Pancreas (tissue), 10 donors: Measurements from ENCODE around the gene HTT. TPM values are rescaled to one million over a fixed set of nuclear protein-coding genes. Genes with fewer than 3 reads are reported as not detected.

Experiments used
- ATAC-seq, 4 donors: fragments of 200-7000 bp; cut with Tn5 transposase; one replicate each; pipeline versions ENCODE4 v1.8.0 to v1.9.1; 2020; ENCODE audit warnings: mild to moderate bottlenecking in 4 of 4, moderate library complexity in 4 of 4
- DNase-seq, 6 donors: peaks; one replicate each; pipeline ENCODE4 v3.0.0-alpha.2; 2020
- FAIRE-seq: peaks from 2 replicates; lab custom pipeline; 2012; peaks lifted over from hg19 to GRCh38; lab: Jason Lieb, UNC
- H3K27ac ChIP-seq, 4 donors: fragments of 200-600 bp; sonication (generic); 1 replicate in 3 of 4; 2 replicates in 1 of 4; pipeline versions ENCODE4 v1.5.0 to v1.8.0; 2020
- H3K27me3 ChIP-seq, 4 donors: fragments of 200-600 bp; one replicate each; pipeline ENCODE4 v1.8.0; 2021
- H3K36me3 ChIP-seq, 3 donors: fragments of 200-600 bp; sonication (generic) in 1 of 3; one replicate each; pipeline versions ENCODE4 v1.5.0 to v1.8.0; 2020 to 2021
- H3K4me1 ChIP-seq, 3 donors: fragments of 200-600 bp; one replicate each; pipeline ENCODE4 v1.8.0; 2021
- H3K4me3 ChIP-seq, 4 donors: fragments of 200-600 bp; sonication (generic) in 2 of 4; one replicate each; pipeline versions ENCODE4 v1.5.0 to v1.8.0; 2020 to 2021
- H3K9me3 ChIP-seq, 4 donors: fragments of 200-600 bp; one replicate each; pipeline ENCODE4 v1.8.0; 2021
- CTCF ChIP-seq, 4 donors: fragments of 200-600 bp; sonication (generic) in 3 of 4; IDR thresholded peaks; one replicate each; pipeline versions ENCODE4 v1.5.0 to v1.8.0; 2021; ENCODE audit warnings: antibody characterized with exemption in 4 of 4
- WGBS, 2 donors: extraction: QIAGEN DNeasy Blood & Tissue Kit; methylation state at CpG; one replicate each; pipeline ENCODE4 v1.1.7; 2013; 5-methylcytosine and 5-hydroxymethylcytosine counted together
- intact Hi-C, 3 donors: fragments of 100-400 bp; cut with DNase I; formaldehyde crosslinking; loops; one replicate each; pipeline versions ENCODE4 v1.11.1 to v1.14.2; 2022
- polyA plus RNA-seq, 2 donors: library from polyadenylated mRNA; stranded (reverse); fragments of 200-250 nt; gene quantifications; one replicate each; pipeline ENCODE4 v1.2.3, GENCODE V29; 2013
- total RNA-seq, 6 donors: library from RNA; stranded (reverse); fragmentation: NEBNext Ultra II Directional in 4 of 6; extraction: Animal tissue kit (Norgen Biotek cat#: 25700) in 4 of 6; gene quantifications; one replicate each; pipeline versions ENCODE4 v1.2.1 to v1.2.4, GENCODE V29; 2021 to 2023
- donor health status: healthy with polysubstance abuse.
- donor health status: DM: no; HTN: no; CAD: no; lungs with moderate emphysema.
- donor health status: DM: no; HTN: no; CAD: no.
- donor health status: control.
- donor health status: control.
- donor health status: Bipolar disorder and iron deficiency.
- donor health status: DM: yes; HTN: yes; CAD: no.
- donor health status: DM: no; HTN: no; CAD: no.
- donor health status: DM: no; HTN: no; CAD: no.
- donor health status: DM: yes; HTN: yes; CAD: no.

Gene HTT
- total and polyA plus RNA-seq, 8 donors: 23.1 to 55.2 (median 42.7) TPM

- Histone ChIP-seq H3K36me3 (no peaks in the 10 kb centered on the region), H3K27ac (no peak overlapping the region), H3K9me3 (no peaks in the 10 kb centered on the region), H3K4me1 (peaks cover 5 to 7% (median 6%) of the 10 kb centered on the region in 3 donors), H3K27me3 (no peaks in the 10 kb centered on the region), H3K4me3 (no peak overlapping the region)
- peak in 1 of 6 donors; percentile 67 for DNase-seq
- 77 to 81% methylated on average over 19 to 24 of the region's 24 CpGs for WGBS, 2 donors
- ATAC-seq: no peak
- no peak for FAIRE-seq
- no peak for TF ChIP-seq CTCF (IDR thresholded peaks at IDR 0.05)
- intact Hi-C loops: no loop called here
These were observed 213.6 kb downstream of the HTT start for GRCh38 chr4:3287972-3288570.

GRCh38 chr4:3288571-3289094 lies 214.2 kb downstream of the HTT start:
- no peak overlapping the region for H3K27ac ChIP-seq
- DNase-seq (peak in 1 of 6 donors; percentile 68), FAIRE-seq (no peak), ATAC-seq (no peak)
- no peaks in the 10 kb centered on the region for H3K9me3 ChIP-seq
- H3K4me3 ChIP-seq: no peak overlapping the region
- 75 to 81% methylated on average over 11 of the region's 11 CpGs for WGBS, 2 donors
- no peak for TF ChIP-seq CTCF (IDR thresholded peaks at IDR 0.05)
- no peaks in the 10 kb centered on the region for H3K27me3 ChIP-seq
- no peaks in the 10 kb centered on the region for H3K36me3 ChIP-seq
- H3K4me1 ChIP-seq: peaks cover 5 to 7% (median 6%) of the 10 kb centered on the region in 3 donors
- intact Hi-C loops: no loop called here

GRCh38 chr4:3290476-3290875 lies 216.0 kb downstream of the HTT start:
- FAIRE-seq (no peak), ATAC-seq (no peak), DNase-seq (no peak)
- no peak for TF ChIP-seq CTCF (IDR thresholded peaks at IDR 0.05)
- WGBS, 2 donors: 81 to 82% methylated on average over 11 of the region's 11 CpGs
- Histone ChIP-seq H3K27me3 (no peaks in the 10 kb centered on the region), H3K36me3 (no peaks in the 10 kb centered on the region), H3K4me3 (no peak overlapping the region), H3K27ac (no peak overlapping the region), H3K9me3 (no peaks in the 10 kb centered on the region), H3K4me1 (peaks cover 5 to 7% (median 6%) of the 10 kb centered on the region in 3 donors)
- intact Hi-C loops: no loop called here

GRCh38 chr4:3290889-3291321 lies 216.4 kb downstream of the HTT start:
- no peak for TF ChIP-seq CTCF (IDR thresholded peaks at IDR 0.05)
- Histone ChIP-seq H3K36me3 (no peaks in the 10 kb centered on the region), H3K4me1 (peaks cover 5 to 7% (median 6%) of the 10 kb centered on the region in 3 donors), H3K27me3 (no peaks in the 10 kb centered on the region), H3K9me3 (no peaks in the 10 kb centered on the region), H3K27ac (peak overlapping the region in 2 of 4 donors; percentile 93 to 94), H3K4me3 (peak overlapping the region in 1 of 4 donors; percentile 84)
- DNase-seq (no peak), ATAC-seq (no peak), FAIRE-seq (no peak)
- intact Hi-C loops: no loop called here
- WGBS, 2 donors: 87 to 92% methylated on average over 9 of the region's 9 CpGs

GRCh38 chr4:3291411-3291968 lies 217.0 kb downstream of the HTT start:
- FAIRE-seq (no peak), ATAC-seq (peak; percentile 18 to 38 (median 30)), DNase-seq (peak in 4 of 6 donors; percentile 55 to 87 (median 67))
- Histone ChIP-seq H3K4me3 (peak overlapping the region; percentile 52 to 87 (median 84)), H3K27ac (peak overlapping the region; percentile 81 to 94 (median 90)), H3K36me3 (no peaks in the 10 kb centered on the region), H3K4me1 (peaks cover 5 to 7% (median 6%) of the 10 kb centered on the region in 3 donors), H3K9me3 (no peaks in the 10 kb centered on the region), H3K27me3 (no peaks in the 10 kb centered on the region)
- intact Hi-C loops: no loop called here
- no peak for TF ChIP-seq CTCF (IDR thresholded peaks at IDR 0.05)
- 24 to 29% methylated on average over 24 of the region's 24 CpGs for WGBS, 2 donors
